K562 (cell line): ENCODE data around the gene OGFR. TPM values are rescaled to one million over a fixed set of nuclear protein-coding genes. Genes with fewer than 3 reads are reported as not detected.

ENCODE experiments used
- ATAC-seq: fragments of 200-7000 bp; cut with Tn5 transposase; 3 replicates; pipeline ENCODE4 v1.9.1; 2020; ENCODE audit warnings: moderate library complexity
- BruUV-seq: library from RNA; stranded (reverse); fragments of 400-500 nt; replicated peaks from 2 replicates; lab custom pipeline; 2021; lab: Mats Ljungman, UMichigan
- CTCF ChIA-PET: fragments of 300-600 bp; formaldehyde crosslinking; extraction: SDS; loops from one replicate; lab custom pipeline; 2021; ENCODE audit warnings: low intra/inter-chr PET ratio; lab: Yijun Ruan, JAX
- POLR2A ChIA-PET: fragments of 300-600, 350-650 bp; sonication (Branson Sonifier 250); formaldehyde crosslinking; extraction: SDS; loops from one replicate; lab custom pipeline; 2021; ENCODE audit warnings: antibody characterized with exemption, inconsistent platforms; lab: Yijun Ruan, JAX
- DNase-seq, 4 experiments: peaks; one replicate each; pipeline versions ENCODE4 v3.0.0 to v3.0.0-alpha.2; 2011 to 2018; ENCODE audit warnings: low spot score in 3 of 4, mixed read lengths in 3 of 4; ENCODE audit errors: extremely low read depth in 1 of 4
- FAIRE-seq: peaks from 2 replicates; lab custom pipeline; 2011; peaks lifted over from hg19 to GRCh38; lab: Jason Lieb, UNC
- H2AFZ ChIP-seq: 2 replicates; pipeline ENCODE4 v1.6.0; 2011; ENCODE audit warnings: low read depth, low read length, control low read depth, inconsistent platforms
- H3K27ac ChIP-seq: fragments of 200-600 bp; 3 replicates; pipeline ENCODE4 v1.8.0; 2011; ENCODE audit warnings: low read depth, mild to moderate bottlenecking, control low read depth, inconsistent platforms, low read length, moderate library complexity, mixed read lengths; ENCODE audit errors: extremely low read depth
- H3K27me3 ChIP-seq, 2 experiments: fragments of 300-600 bp in 1 of 2; 2 replicates in 1 of 2; 3 replicates in 1 of 2; pipeline versions ENCODE4 v1.6.0 to v1.8.0; 2011; ENCODE audit warnings: inconsistent platforms in 2 of 2, low read length in 2 of 2, mild to moderate bottlenecking in 1 of 2, mixed read lengths in 1 of 2, moderate library complexity in 1 of 2; ENCODE audit not compliant: control insufficient read depth in 2 of 2, insufficient read depth in 2 of 2
- H3K36me3 ChIP-seq: fragments of 300-600 bp; 3 replicates; pipeline ENCODE4 v1.8.0; 2011; ENCODE audit warnings: mild to moderate bottlenecking, low read length, inconsistent platforms; ENCODE audit not compliant: control insufficient read depth, insufficient read depth
- H3K4me1 ChIP-seq, 2 experiments: fragments of 200-600 bp in 1 of 2; replicated peaks in 1 of 2; 2 replicates in 1 of 2; 3 replicates in 1 of 2; pipeline versions ENCODE4 v1.5.1 to v1.8.0; 2011; ENCODE audit warnings: inconsistent platforms in 2 of 2, low read length in 2 of 2, mild to moderate bottlenecking in 1 of 2, mixed read lengths in 1 of 2, moderate library complexity in 1 of 2; ENCODE audit not compliant: control insufficient read depth in 2 of 2, insufficient read depth in 2 of 2
- H3K4me2 ChIP-seq: 2 replicates; pipeline ENCODE4 v1.6.1; 2011; ENCODE audit warnings: low read length, control low read depth, inconsistent platforms, mixed read lengths; ENCODE audit not compliant: insufficient read depth
- H3K4me3 ChIP-seq: fragments of 200-600 bp; sonication (generic), shearing (Covaris generic); 2 replicates; pipeline ENCODE4 v1.5.1; 2016; ENCODE audit warnings: control low read depth, inconsistent platforms
- H3K79me2 ChIP-seq: fragments of 200-600 bp; 3 replicates; pipeline ENCODE4 v1.8.0; 2011; ENCODE audit warnings: low read length, inconsistent platforms; ENCODE audit not compliant: control insufficient read depth, insufficient read depth
- H3K9ac ChIP-seq, 2 experiments: 2 replicates each; pipeline versions ENCODE4 v1.6.0 to v1.6.1; 2011; ENCODE audit warnings: low read depth in 2 of 2, low read length in 2 of 2, control low read depth in 1 of 2, inconsistent platforms in 1 of 2, mild to moderate bottlenecking in 1 of 2, mixed read lengths in 1 of 2; ENCODE audit not compliant: insufficient read depth in 1 of 2
- H3K9me1 ChIP-seq: one replicate; pipeline ENCODE4 v1.6.0; 2011; ENCODE audit warnings: inconsistent platforms, mild to moderate bottlenecking, low read length, moderate library complexity; ENCODE audit not compliant: control insufficient read depth, insufficient read depth
- H3K9me3 ChIP-seq: replicated peaks from 2 replicates; pipeline ENCODE4 v1.5.1; 2011; ENCODE audit warnings: low read depth, low read length, inconsistent platforms; ENCODE audit not compliant: control insufficient read depth, insufficient read depth
- H4K20me1 ChIP-seq: replicated peaks from 2 replicates; pipeline ENCODE4 v1.6.1; 2011; ENCODE audit warnings: low read length, inconsistent platforms, mixed read lengths; ENCODE audit not compliant: control insufficient read depth, insufficient read depth
- HEY1 ChIP-seq: fragments of 250-450 bp; sonication (Bioruptor Pico); IDR thresholded peaks from 2 replicates; pipeline ENCODE4 v1.5.0; 2020; ENCODE audit warnings: mild to moderate bottlenecking, moderate library complexity, borderline replicate concordance
- NFIC ChIP-seq: fragments of 450-650 bp; IDR thresholded peaks from 2 replicates; pipeline ENCODE4 v1.6.1; 2017; ENCODE audit warnings: mild to moderate bottlenecking, inconsistent platforms
- WGBS: fragments of 100-300 bp; shearing (Covaris generic); methylation state at CpG from one replicate; pipeline ENCODE4 v1.1.6; 2016; ENCODE audit warnings: low coverage, mixed read lengths; ENCODE audit not compliant: insufficient coverage; ENCODE audit errors: missing lambda C conversion rate; 5-methylcytosine and 5-hydroxymethylcytosine counted together
- in situ Hi-C: fragments of 300-500 bp; cut with MboI; formaldehyde crosslinking; loops from 4 replicates; pipeline ENCODE4 v1.15.0; 2018; ENCODE audit warnings: inconsistent platforms, mixed read lengths
- intact Hi-C: fragments of 100-400 bp; cut with micrococcal nuclease; formaldehyde crosslinking; loops from 2 replicates; pipeline ENCODE4 v1.14.2; 2022
- polyA plus RNA-seq, 8 experiments: library from polyadenylated mRNA; depleted of rRNA in 4 of 8; stranded (reverse) in 5 of 8; unstranded in 3 of 8; fragments of >200 nt; fragmentation: Nextera tagmentation in 2 of 8; fragmentation: Illumina TruSeq in 1 of 8; extraction: Ambion mirVana in 2 of 8; extraction: Trizol in 1 of 8; gene quantifications; 2 replicates each; pipeline versions ENCODE4 v1.2.1 to v1.2.3, GENCODE V29; 2011 to 2014; ENCODE audit warnings: inconsistent platforms in 1 of 8, missing spikeins in 1 of 8
- total RNA-seq, 7 experiments: library from RNA; depleted of rRNA in 6 of 7; stranded (reverse); fragments of >200 nt in 6 of 7; fragmentation: Illumina TruSeq in 2 of 7; extraction: Trizol in 2 of 7; gene quantifications; 2 replicates each; pipeline versions ENCODE4 v1.2.1 to v1.2.3, GENCODE V29; 2011 to 2021; ENCODE audit warnings: low replicate concordance in 1 of 7
- TF ChIP-seq, protein P1 (sequence below): fragments of 250-450 bp; sonication (Bioruptor Pico); IDR thresholded peaks from 2 replicates; pipeline ENCODE4 v1.8.0; 2022; ENCODE audit warnings: moderate library complexity, mild to moderate bottlenecking, inconsistent platforms

OGFR gene
- total and polyA plus RNA-seq, 9 of the 15 experiments (the other 6 are each of a cell fraction or from before 2014, with no cell fraction given), result 0.39 to 56.3 (median 17.5) TPM

DNA sequence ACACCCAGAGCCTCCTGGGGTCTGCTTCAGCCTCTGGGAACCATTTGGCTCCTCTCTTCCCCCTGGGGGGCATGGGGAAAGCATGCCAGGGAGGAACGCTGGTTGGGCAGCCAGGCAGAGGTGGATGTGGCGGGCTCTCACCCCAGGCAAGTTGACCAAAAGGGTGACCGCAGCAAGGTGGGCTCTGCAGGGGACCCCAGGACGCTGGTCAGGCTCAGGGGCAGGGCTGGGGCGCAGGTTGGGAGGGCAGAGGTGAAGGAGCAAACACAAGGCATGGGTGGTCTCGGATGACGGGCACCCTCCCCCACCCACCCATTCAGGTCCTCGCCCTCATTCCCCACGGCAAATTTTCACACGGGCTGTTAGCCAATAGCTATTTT is 38.6 kb upstream of the OGFR start:
- 25% methylated on average over 6 of the region's 10 CpGs for WGBS
- Histone ChIP-seq H3K9ac (no peak overlapping the region), H3K9me3 (no peaks in the 10 kb centered on the region), H3K9me1 (peaks cover 4% of the 10 kb centered on the region), H2AFZ (no peak overlapping the region), H3K4me2 (no peak overlapping the region), H3K4me1 (peaks cover 0 to 46% of the 10 kb centered on the region in 2 experiments; a peak in 3 of 5 replicates), H3K27ac (no peak overlapping the region), H3K27me3 (peaks cover 0 to 18% of the 10 kb centered on the region in 2 experiments; a peak in 3 of 5 replicates), H3K36me3 (no peaks in the 10 kb centered on the region), H3K4me3 (no peak overlapping the region), H4K20me1 (peaks cover 16% of the 10 kb centered on the region), H3K79me2 (no peaks in the 10 kb centered on the region)
- in situ Hi-C loops (no loop called here), intact Hi-C loops (no loop called here)
- FAIRE-seq (no peak), DNase-seq (no peak), ATAC-seq (no peak)
- POLR2A ChIA-PET, result interaction anchor here (0.6 to 1.0 kb wide), 3 partner anchors 30 to 183 kb away, joined by 3 to 4 read pairs (median 4); partner anchors contain the start of gene MRGBP
- BruUV-seq, result no TSS peak
- TF ChIP-seq, protein P1, sequence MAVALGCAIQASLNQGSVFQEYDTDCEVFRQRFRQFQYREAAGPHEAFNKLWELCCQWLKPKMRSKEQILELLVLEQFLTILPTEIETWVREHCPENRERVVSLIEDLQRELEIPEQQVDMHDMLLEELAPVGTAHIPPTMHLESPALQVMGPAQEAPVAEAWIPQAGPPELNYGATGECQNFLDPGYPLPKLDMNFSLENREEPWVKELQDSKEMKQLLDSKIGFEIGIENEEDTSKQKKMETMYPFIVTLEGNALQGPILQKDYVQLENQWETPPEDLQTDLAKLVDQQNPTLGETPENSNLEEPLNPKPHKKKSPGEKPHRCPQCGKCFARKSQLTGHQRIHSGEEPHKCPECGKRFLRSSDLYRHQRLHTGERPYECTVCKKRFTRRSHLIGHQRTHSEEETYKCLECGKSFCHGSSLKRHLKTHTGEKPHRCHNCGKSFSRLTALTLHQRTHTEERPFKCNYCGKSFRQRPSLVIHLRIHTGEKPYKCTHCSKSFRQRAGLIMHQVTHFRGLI (CRISPR knock-in tag), result no peak
- CTCF ChIA-PET, result no interaction called here

DNA sequence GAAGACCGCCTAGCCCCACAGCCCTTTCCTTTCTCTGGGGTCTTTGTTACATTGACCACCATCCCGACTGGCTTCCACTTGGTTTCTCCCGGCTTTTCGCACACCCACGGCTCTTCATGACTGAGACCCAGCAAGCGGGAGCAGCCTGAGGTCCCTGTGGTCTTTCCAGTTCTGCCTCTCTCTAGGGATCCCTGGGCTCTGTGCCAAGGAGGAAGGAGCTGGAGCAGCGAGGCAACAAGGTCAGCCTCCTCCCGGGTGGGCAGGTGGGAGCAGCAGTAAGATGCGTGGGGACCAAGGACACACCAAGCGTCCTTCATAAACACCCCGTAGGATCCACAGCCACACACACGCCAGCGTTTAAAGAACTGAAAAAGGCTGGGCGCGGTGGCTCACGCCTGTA is 37.9 kb upstream of the OGFR start:
- DNase-seq (no peak), FAIRE-seq (no peak), ATAC-seq (no peak)
- no TSS peak for BruUV-seq
- peaks cover 0 to 18% of the 10 kb centered on the region in 2 experiments; a peak in 3 of 5 replicates for H3K27me3 ChIP-seq
- peaks cover 0 to 43% of the 10 kb centered on the region in 2 experiments; a peak in 3 of 5 replicates for H3K4me1 ChIP-seq
- no peak overlapping the region for H3K4me3 ChIP-seq
- no peak overlapping the region for H3K27ac ChIP-seq
- H3K9me3 ChIP-seq, result no peaks in the 10 kb centered on the region
- no peak overlapping the region for H3K9ac ChIP-seq
- WGBS, result 27% methylated on average over 15 of the region's 16 CpGs
- no peaks in the 10 kb centered on the region for H3K36me3 ChIP-seq
- intact Hi-C loops (no loop called here), in situ Hi-C loops (no loop called here)
- H2AFZ ChIP-seq, result no peak overlapping the region
- H4K20me1 ChIP-seq, result peaks cover 16% of the 10 kb centered on the region
- H3K4me2 ChIP-seq, result no peak overlapping the region
- peaks cover 4% of the 10 kb centered on the region for H3K9me1 ChIP-seq
- ChIA-PET POLR2A (no interaction called here), CTCF (no interaction called here)
- H3K79me2 ChIP-seq, result no peaks in the 10 kb centered on the region
- TF ChIP-seq NFIC (peak; percentile 69), HEY1 (CRISPR knock-in tag) (no peak)
- TF ChIP-seq, all 486 proteins: peak for 1
